Stimulated activated CD8-positive, alpha-beta memory T cell treated with anti-CD3 and anti-CD28 coated beads, Interleukin-7, amount 100 ng/mL, for 4 hours (primary cell): ENCODE data around the gene PALLD.
"Not testable (repeated sequence)": the region's sequence is repeated elsewhere in the genome, so short reads cannot be mapped to it uniquely, and the experiment has no call there.

ENCODE experiments used
- DNase-seq, 2 donors: peaks; one replicate each; pipeline ENCODE4 v3.0.0-alpha.2; 2020; ENCODE audit warnings: low read depth in 2 of 2

PALLD gene

DNA sequence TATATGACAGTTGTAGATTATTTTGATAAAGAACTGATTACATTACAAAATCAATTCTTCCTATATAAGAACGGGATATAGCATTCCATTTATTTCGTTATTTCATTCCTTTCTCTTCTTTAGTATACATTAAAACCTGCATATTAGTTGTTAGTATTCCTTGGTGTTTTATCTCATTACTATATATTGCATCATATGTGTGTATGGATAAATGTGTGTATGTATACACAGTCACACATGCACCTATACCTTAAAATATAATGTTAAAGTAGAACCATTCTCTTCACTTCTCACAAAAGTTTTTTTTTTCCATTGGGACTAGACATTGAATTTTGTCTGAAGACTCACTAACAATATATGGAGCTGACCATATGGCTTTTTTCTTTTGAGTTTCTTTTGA lies 5.3 kb upstream of the PALLD start:
- no peak for DNase-seq

GRCh38 chr4:168498251-168498650 lies 1.4 kb downstream of the PALLD start:
- DNase-seq = no peak

- DNase-seq = no peak
These were observed 2.4 kb downstream of the PALLD start for GRCh38 chr4:168499241-168499640.

DNA sequence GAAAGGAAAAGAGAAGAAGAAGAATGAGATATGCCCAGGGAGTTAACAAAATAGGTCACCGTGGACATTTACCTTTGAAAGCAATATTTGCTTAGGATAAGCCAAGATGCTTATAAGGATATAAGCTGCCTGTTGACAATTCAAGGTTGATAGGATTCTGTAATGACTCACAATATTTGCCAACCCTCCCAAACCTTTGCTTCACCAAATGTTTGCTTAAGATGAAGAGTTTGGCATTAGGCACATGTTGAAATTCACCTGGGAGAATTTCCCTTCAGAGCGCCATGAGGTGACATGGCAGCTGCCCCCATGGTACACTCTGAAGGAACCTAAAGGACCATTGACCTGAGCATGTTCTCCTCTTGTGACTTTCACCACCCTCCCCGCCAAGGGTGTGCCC lies 4.6 kb downstream of the PALLD start:
- DNase-seq = no peak

DNA sequence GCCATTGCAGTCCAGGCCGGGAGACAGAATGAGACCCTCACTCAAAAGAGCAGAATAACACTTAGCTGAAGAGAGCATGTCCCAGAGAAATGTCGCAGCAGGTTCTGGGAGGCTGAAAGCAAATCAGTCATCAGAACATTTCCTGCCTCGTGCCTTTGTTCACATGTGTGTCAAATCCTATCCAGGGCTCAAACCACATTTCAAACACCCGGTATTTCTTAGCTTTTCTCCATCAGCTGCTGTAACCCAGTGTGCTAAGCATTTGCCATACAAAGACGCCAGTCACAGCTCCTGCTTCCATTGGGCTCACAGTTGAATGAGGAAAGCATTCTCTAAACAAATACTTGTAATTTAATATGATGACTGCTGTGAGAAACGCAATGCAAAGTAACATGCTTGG lies 6.0 kb downstream of the PALLD start:
- no peak for DNase-seq

GRCh38 chr4:168503652-168504362 lies 7.0 kb downstream of the PALLD start:
- no peak for DNase-seq

DNA sequence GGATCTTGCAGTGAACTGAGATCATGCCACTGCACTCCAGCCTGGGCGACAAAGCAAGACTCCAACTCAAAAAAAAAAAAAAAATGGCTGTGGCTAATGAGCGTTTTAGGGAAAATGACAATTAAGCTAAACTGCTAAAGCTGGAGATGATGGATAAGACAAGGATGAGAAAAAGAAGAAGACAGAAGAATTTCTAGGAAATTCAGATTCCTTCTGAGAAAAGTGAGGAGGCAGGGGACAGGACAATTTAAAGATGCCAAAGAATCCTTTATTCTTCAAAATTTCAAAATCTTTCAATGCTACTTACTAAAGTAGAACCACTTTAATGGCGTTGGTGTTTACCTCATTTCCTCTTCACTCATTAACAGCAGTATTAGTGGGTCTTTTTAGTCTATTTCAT lies 7.7 kb downstream of the PALLD start:
- no peak for DNase-seq

GRCh38 chr4:168506014-168506413 lies 9.2 kb downstream of the PALLD start:
- DNase-seq = no peak

- DNase-seq = no peak
These were observed 10.4 kb downstream of the PALLD start for GRCh38 chr4:168507178-168507815.

DNA sequence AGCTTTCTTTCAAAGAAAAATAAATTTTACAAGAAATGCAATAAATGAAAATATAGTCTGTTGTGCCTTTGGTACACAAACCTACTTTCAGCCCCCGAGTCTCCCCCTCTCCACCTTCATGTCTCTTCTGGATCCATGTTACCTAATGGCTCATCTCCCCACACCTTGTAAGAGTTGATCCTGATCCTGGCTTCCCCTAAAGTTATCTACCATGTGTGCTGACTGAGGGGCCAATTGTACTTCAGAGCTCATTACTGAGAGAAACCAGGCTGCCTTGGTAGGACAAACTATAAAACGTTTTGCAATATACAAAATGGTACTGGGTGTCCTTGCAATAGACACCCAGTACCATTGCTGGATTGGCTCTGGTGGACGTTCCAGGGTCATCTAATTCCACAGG lies 11.8 kb downstream of the PALLD start:
- DNase-seq = no peak

DNA sequence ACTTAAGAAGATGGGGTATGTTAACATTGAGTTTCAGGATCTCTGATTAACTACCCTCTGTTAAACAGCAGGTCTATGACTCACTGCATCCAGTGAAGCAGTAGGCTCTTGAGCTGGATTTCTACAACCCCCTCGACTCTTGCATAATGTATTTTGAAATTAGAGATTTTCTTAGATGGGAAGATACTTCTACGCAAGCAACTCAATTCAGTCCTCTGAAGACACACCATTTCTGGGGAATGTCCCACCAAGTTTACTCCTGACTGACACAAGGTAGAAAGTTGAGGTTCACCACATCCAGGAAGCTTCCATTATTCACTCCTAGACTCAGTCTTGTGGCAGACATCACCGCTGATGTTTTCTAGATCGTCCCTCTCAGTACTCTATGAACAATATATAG lies 12.9 kb downstream of the PALLD start:
- DNase-seq = no peak

- peak; percentile 38 to 45 for DNase-seq
These were observed 15.1 kb downstream of the PALLD start for GRCh38 chr4:168511780-168512489.

- not testable (repeated sequence) for DNase-seq
These were observed 17.0 kb downstream of the PALLD start for GRCh38 chr4:168513826-168514225.

GRCh38 chr4:168514249-168514852 lies 17.5 kb downstream of the PALLD start:
- DNase-seq = no peak

DNA sequence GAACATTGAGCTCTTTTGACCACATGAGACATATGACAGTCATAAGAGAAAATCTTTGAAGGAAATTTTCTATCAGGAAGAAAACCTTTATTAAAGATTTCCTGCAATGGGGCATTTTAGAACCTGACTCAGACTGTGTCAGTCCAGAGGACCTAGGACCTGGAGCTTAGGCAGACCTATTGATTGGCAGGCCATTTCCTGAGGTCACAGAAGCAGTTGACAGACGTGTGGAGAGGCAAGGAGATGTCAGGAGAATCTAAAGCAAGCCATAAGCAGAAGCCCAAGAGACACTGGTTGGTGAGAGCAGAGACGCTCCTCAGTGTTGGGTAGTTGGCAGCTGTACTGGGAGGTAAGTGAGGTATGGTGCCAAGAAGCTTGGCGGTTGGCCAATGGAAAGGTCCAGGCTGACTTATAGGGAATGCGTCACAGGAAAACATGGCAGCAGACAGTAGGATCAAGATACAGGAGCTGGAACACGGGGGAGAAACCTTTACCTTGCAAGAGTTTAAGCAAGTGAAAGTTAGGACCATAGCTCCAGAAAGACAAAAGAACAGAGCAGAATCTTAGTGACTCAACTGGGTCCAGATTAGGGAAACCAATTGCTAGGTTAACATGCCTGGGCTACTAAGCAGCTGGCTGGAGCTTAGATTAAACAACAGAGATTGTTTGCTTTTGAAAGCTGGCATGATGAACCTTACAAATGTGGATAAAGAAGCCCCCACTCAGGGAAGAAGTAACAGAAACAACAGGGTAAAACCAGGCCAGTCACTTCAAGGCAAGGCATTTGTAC lies 18.6 kb downstream of the PALLD start:
- no peak for DNase-seq

GRCh38 chr4:168516841-168517240 lies 20.0 kb downstream of the PALLD start:
- DNase-seq = no peak

DNA sequence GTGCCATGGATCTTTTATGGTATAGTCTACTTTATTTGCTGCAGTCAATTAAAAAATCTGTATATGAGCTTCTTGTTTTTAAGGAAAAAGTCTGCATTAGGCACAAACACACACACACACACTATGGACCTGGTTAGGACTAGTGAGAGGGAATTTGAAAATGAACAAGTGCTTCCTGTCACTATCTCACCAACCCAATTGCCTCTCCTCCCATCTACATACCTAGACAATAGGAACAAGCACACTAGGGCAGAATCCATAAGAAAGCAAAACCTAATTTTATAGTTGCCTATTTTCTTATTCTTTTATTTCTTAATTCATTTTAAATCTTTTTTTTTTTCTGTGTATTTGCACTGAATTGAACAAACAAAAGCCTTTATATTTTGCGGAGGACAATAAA lies 22.7 kb downstream of the PALLD start:
- no peak for DNase-seq

DNA sequence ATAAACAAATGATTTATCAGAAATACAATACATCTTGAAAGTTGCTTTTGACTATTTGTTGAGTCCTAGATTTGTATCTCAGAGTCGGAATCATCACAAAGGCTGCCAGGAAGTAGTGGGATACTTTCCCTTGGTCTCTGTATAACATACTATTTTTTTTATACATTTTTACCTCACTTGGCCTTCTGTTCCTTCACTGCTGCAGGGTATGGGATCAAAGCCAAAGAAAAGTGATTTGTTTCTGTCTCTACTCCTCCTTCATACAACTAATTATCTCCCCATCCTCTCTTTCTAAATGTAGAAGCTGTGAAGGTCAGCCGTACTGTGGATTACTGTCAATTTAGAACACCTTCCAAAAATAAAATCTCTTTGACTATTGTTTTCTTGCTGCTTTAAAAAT lies 24.9 kb downstream of the PALLD start:
- no peak for DNase-seq

DNA sequence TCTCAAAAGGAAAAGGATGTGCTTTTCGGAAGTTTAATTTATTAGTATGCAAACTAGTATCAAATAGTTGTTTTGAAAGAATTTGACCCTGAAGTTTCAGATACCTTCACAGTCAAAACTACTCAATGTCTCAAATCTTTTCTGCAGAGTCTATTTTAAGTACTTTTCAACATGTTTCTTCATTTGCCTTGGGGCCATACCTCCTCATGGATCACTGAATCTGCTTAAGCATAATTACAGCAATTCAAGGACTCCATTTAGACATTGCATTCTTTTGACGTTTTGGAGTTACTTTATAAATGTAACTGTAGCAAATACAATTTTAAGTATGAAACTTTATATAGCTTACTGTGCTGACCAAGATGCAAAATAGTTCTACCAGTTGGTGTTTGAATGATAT lies 25.5 kb downstream of the PALLD start:
- DNase-seq = no peak

DNA sequence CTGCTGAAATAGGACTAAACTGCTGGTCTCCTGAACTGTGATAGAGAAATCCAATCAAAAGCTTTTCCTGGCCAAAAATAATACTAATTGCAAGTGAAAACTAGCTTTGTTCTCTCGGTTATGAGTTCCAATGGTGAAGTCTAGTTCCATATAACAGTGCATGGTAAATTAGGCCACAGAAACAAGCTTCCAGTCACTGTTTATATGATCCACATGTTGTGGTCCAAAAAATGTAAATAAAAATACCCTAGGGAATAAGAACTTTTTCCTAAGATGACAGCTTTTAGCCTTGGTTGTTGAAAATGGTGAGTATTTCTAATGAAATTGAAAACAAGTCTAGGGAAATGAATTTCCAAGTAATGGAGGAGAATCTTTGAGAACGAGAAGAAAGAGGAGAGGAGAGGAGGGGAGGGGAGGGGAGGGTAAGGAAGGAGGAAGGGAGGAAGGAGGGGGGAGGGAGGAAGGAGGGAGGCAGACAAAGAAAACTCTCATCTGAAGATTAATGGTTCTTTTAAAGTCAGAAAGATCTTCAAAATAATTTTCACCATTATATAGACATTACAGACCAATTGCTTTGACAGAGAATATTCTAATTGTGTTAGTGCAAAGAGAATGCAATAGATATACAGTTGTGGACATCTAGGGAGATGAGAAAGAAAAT lies 26.1 kb downstream of the PALLD start:
- DNase-seq = no peak

GRCh38 chr4:168524006-168524405 lies 27.2 kb downstream of the PALLD start:
- no peak for DNase-seq
